ENCODE data around the gene KCMF1.

KCMF1 gene

GRCh38 chr2:85061896-85062295 lies 90.9 kb downstream of the KCMF1 start:
- Histone ChIP-seq H3K4me1 (ENCODE audit: control insufficient read depth, insufficient read depth, low read length) (no peaks in the 10 kb centered on the region), H3K36me3 (ENCODE audit: control insufficient read depth, insufficient read depth, low read length) (no peaks in the 10 kb centered on the region), H3K27me3 (ENCODE audit: control insufficient read depth, insufficient read depth, low read length) (peaks cover 16% of the 10 kb centered on the region), H3K9me3 (ENCODE audit: control insufficient read depth, low read length) (no peaks in the 10 kb centered on the region), H3K4me3 (ENCODE audit: low read length) (no peak overlapping the region), H3K9ac (ENCODE audit: low read length) (no peak overlapping the region)

- Histone ChIP-seq H3K27me3 (ENCODE audit: control insufficient read depth, insufficient read depth, low read length) (peaks cover 16% of the 10 kb centered on the region), H3K9ac (ENCODE audit: low read length) (no peak overlapping the region), H3K9me3 (ENCODE audit: control insufficient read depth, low read length) (no peaks in the 10 kb centered on the region), H3K36me3 (ENCODE audit: control insufficient read depth, insufficient read depth, low read length) (no peaks in the 10 kb centered on the region), H3K4me3 (ENCODE audit: low read length) (no peak overlapping the region), H3K4me1 (ENCODE audit: control insufficient read depth, insufficient read depth, low read length) (no peaks in the 10 kb centered on the region)
Observed at GRCh38 chr2:85062565-85062964, 91.6 kb downstream of the KCMF1 start.

GRCh38 chr2:85063981-85064599 lies 93.1 kb downstream of the KCMF1 start:
- no peak overlapping the region for H3K4me3 ChIP-seq (ENCODE audit: low read length)
- no peaks in the 10 kb centered on the region for H3K9me3 ChIP-seq (ENCODE audit: control insufficient read depth, low read length)
- no peak overlapping the region for H3K9ac ChIP-seq (ENCODE audit: low read length)
- no peaks in the 10 kb centered on the region for H3K4me1 ChIP-seq (ENCODE audit: control insufficient read depth, insufficient read depth, low read length)
- no peaks in the 10 kb centered on the region for H3K36me3 ChIP-seq (ENCODE audit: control insufficient read depth, insufficient read depth, low read length)
- peaks cover 16% of the 10 kb centered on the region for H3K27me3 ChIP-seq (ENCODE audit: control insufficient read depth, insufficient read depth, low read length)

- Histone ChIP-seq H3K9me3 (ENCODE audit: control insufficient read depth, low read length) (no peaks in the 10 kb centered on the region), H3K4me3 (ENCODE audit: low read length) (no peak overlapping the region), H3K4me1 (ENCODE audit: control insufficient read depth, insufficient read depth, low read length) (no peaks in the 10 kb centered on the region), H3K36me3 (ENCODE audit: control insufficient read depth, insufficient read depth, low read length) (no peaks in the 10 kb centered on the region), H3K27me3 (ENCODE audit: control insufficient read depth, insufficient read depth, low read length) (peaks cover 16% of the 10 kb centered on the region), H3K9ac (ENCODE audit: low read length) (no peak overlapping the region)
Observed at GRCh38 chr2:85064927-85065577, 94.1 kb downstream of the KCMF1 start.

- Histone ChIP-seq H3K9me3 (ENCODE audit: control insufficient read depth, low read length) (no peaks in the 10 kb centered on the region), H3K36me3 (ENCODE audit: control insufficient read depth, insufficient read depth, low read length) (no peaks in the 10 kb centered on the region), H3K4me3 (ENCODE audit: low read length) (no peak overlapping the region), H3K4me1 (ENCODE audit: control insufficient read depth, insufficient read depth, low read length) (no peaks in the 10 kb centered on the region), H3K9ac (ENCODE audit: low read length) (no peak overlapping the region), H3K27me3 (ENCODE audit: control insufficient read depth, insufficient read depth, low read length) (peaks cover 16% of the 10 kb centered on the region)
Observed at GRCh38 chr2:85066006-85066740, 95.2 kb downstream of the KCMF1 start.

GRCh38 chr2:85066874-85067351 lies 96.0 kb downstream of the KCMF1 start:
- no peak overlapping the region for H3K9ac ChIP-seq (ENCODE audit: low read length)
- no peaks in the 10 kb centered on the region for H3K4me1 ChIP-seq (ENCODE audit: control insufficient read depth, insufficient read depth, low read length)
- peaks cover 12% of the 10 kb centered on the region for H3K27me3 ChIP-seq (ENCODE audit: control insufficient read depth, insufficient read depth, low read length)
- H3K9me3 ChIP-seq (ENCODE audit: control insufficient read depth, low read length) = no peaks in the 10 kb centered on the region
- H3K4me3 ChIP-seq (ENCODE audit: low read length) = no peak overlapping the region
- no peaks in the 10 kb centered on the region for H3K36me3 ChIP-seq (ENCODE audit: control insufficient read depth, insufficient read depth, low read length)

GRCh38 chr2:85071096-85071495 lies 100.1 kb downstream of the KCMF1 start:
- H3K27me3 ChIP-seq (ENCODE audit: control insufficient read depth, insufficient read depth, low read length) = no peaks in the 10 kb centered on the region
- H3K4me1 ChIP-seq (ENCODE audit: control insufficient read depth, insufficient read depth, low read length) = no peaks in the 10 kb centered on the region
- no peak overlapping the region for H3K9ac ChIP-seq (ENCODE audit: low read length)
- no peaks in the 10 kb centered on the region for H3K9me3 ChIP-seq (ENCODE audit: control insufficient read depth, low read length)
- H3K4me3 ChIP-seq (ENCODE audit: low read length) = no peak overlapping the region
- no peaks in the 10 kb centered on the region for H3K36me3 ChIP-seq (ENCODE audit: control insufficient read depth, insufficient read depth, low read length)

- no peaks in the 10 kb centered on the region for H3K4me1 ChIP-seq (ENCODE audit: control insufficient read depth, insufficient read depth, low read length)
- H3K9me3 ChIP-seq (ENCODE audit: control insufficient read depth, low read length) = no peaks in the 10 kb centered on the region
- H3K36me3 ChIP-seq (ENCODE audit: control insufficient read depth, insufficient read depth, low read length) = no peaks in the 10 kb centered on the region
- H3K27me3 ChIP-seq (ENCODE audit: control insufficient read depth, insufficient read depth, low read length) = no peaks in the 10 kb centered on the region
- H3K4me3 ChIP-seq (ENCODE audit: low read length) = no peak overlapping the region
- H3K9ac ChIP-seq (ENCODE audit: low read length) = no peak overlapping the region
Observed at GRCh38 chr2:85073033-85073432, 102.1 kb downstream of the KCMF1 start.

GRCh38 chr2:85076618-85077274 lies 105.8 kb downstream of the KCMF1 start:
- Histone ChIP-seq H3K9ac (ENCODE audit: low read length) (no peak overlapping the region), H3K36me3 (ENCODE audit: control insufficient read depth, insufficient read depth, low read length) (no peaks in the 10 kb centered on the region), H3K27me3 (ENCODE audit: control insufficient read depth, insufficient read depth, low read length) (no peaks in the 10 kb centered on the region), H3K4me1 (ENCODE audit: control insufficient read depth, insufficient read depth, low read length) (no peaks in the 10 kb centered on the region), H3K9me3 (ENCODE audit: control insufficient read depth, low read length) (no peaks in the 10 kb centered on the region), H3K4me3 (ENCODE audit: low read length) (no peak overlapping the region)

GRCh38 chr2:85077859-85078419 lies 107.0 kb downstream of the KCMF1 start:
- H3K9me3 ChIP-seq (ENCODE audit: control insufficient read depth, low read length) = no peaks in the 10 kb centered on the region
- H3K4me3 ChIP-seq (ENCODE audit: low read length) = no peak overlapping the region
- H3K36me3 ChIP-seq (ENCODE audit: control insufficient read depth, insufficient read depth, low read length) = no peaks in the 10 kb centered on the region
- no peaks in the 10 kb centered on the region for H3K27me3 ChIP-seq (ENCODE audit: control insufficient read depth, insufficient read depth, low read length)
- no peak overlapping the region for H3K9ac ChIP-seq (ENCODE audit: low read length)
- H3K4me1 ChIP-seq (ENCODE audit: control insufficient read depth, insufficient read depth, low read length) = no peaks in the 10 kb centered on the region

GRCh38 chr2:85078536-85078935 lies 107.6 kb downstream of the KCMF1 start:
- H3K9me3 ChIP-seq (ENCODE audit: control insufficient read depth, low read length) = no peaks in the 10 kb centered on the region
- H3K27me3 ChIP-seq (ENCODE audit: control insufficient read depth, insufficient read depth, low read length) = no peaks in the 10 kb centered on the region

More at GRCh38 chr2:85078536-85078935, 107.6 kb downstream of the KCMF1 start:
- no peaks in the 10 kb centered on the region for H3K36me3 ChIP-seq (ENCODE audit: control insufficient read depth, insufficient read depth, low read length)
- no peaks in the 10 kb centered on the region for H3K4me1 ChIP-seq (ENCODE audit: control insufficient read depth, insufficient read depth, low read length)
- no peak overlapping the region for H3K9ac ChIP-seq (ENCODE audit: low read length)
- H3K4me3 ChIP-seq (ENCODE audit: low read length) = no peak overlapping the region
